ENCODE data around the gene ABCA5. TPM values are rescaled to one million over a fixed set of nuclear protein-coding genes. Genes with fewer than 3 reads are reported as not detected.

The ABCA5 gene
- total RNA-seq, result 10 to 100 TPM in 7 of 8 experiments, 1 to 10 TPM in 1; 7.3 to 60.2 (median 27.0) TPM

- ATAC-seq (replicated peaks in 6 of 8), result peak; percentile 90 to 97 (median 96)
- Histone ChIP-seq H3K27ac (peak within 1 kb of the TSS; percentile 71 to 73), H3K4me3 (peak within 1 kb of the TSS; percentile 51 to 67 (median 55)), H3K4me1 (replicated peaks in 1 of 2) (peaks cover 16% of the 10 kb centered on the region in 2 donors)
- in situ Hi-C loops (cut with MboI; ENCODE audit: low pct_unique_long_range_greater_than_20kb in 2 of 9, low sequenced_read_pairs in 9 of 9, unreplicated experiment in 9 of 9), result loop anchor here in 2 of 9 experiments (25.0 kb wide), 1 partner anchor 185 kb away; no protein-coding TSS in a partner anchor
- WGBS, 10 experiments, result 0 to 83% (median 25%) methylated on average over 2 to 21 of the region's 74 CpGs; no CpG with 5 or more reads in 4 of the 10 experiments
Measured at GRCh38 chr17:69327060-69327831, at the start of gene ABCA5. ABCA5 (minus strand) TSS chr17:69327133; CDS start chr17:69314415, 12,718 bp downstream.

GRCh38 chr17:69375229-69375628, 48.3 kb upstream of the ABCA5 start:
- in situ Hi-C loops (cut with MboI; ENCODE audit: low pct_unique_long_range_greater_than_20kb in 2 of 9, low sequenced_read_pairs in 9 of 9, unreplicated experiment in 9 of 9), result no loop called here
- Histone ChIP-seq H3K4me1 (replicated peaks in 1 of 2) (no peaks in the 10 kb centered on the region), H3K4me3 (no peak overlapping the region), H3K27ac (no peak overlapping the region)
- ATAC-seq (replicated peaks in 6 of 8), result no peak
- 50 to 94% (median 91%) methylated on average over 2 of the region's 2 CpGs; no CpG with 5 or more reads in 2 of the 10 experiments for WGBS, 10 experiments

- in situ Hi-C loops (cut with MboI; ENCODE audit: low pct_unique_long_range_greater_than_20kb in 2 of 9, low sequenced_read_pairs in 9 of 9, unreplicated experiment in 9 of 9), result loop anchor here in 1 of 9 experiments (25.0 kb wide), 1 partner anchor 789 kb away; the partner anchor contains the start of gene KCNJ2
- no peak for ATAC-seq (replicated peaks in 6 of 8)
Measured at GRCh38 chr17:69373069-69373468, 46.1 kb upstream of the ABCA5 start.

GRCh38 chr17:69367298-69367697, 40.4 kb upstream of the ABCA5 start:
- no peak overlapping the region for H3K4me3 ChIP-seq
- no peak overlapping the region for H3K27ac ChIP-seq
- in situ Hi-C loops (cut with MboI; ENCODE audit: low pct_unique_long_range_greater_than_20kb in 2 of 9, low sequenced_read_pairs in 9 of 9, unreplicated experiment in 9 of 9), result loop anchor here in 1 of 9 experiments (25.0 kb wide), 1 partner anchor 795 kb away; the partner anchor contains the start of gene KCNJ2
- H3K4me1 ChIP-seq (replicated peaks in 1 of 2), result no peaks in the 10 kb centered on the region
- peak in 3 of 8 experiments; percentile 98 for ATAC-seq (replicated peaks in 6 of 8)
- 0 to 100% (median 60%) methylated on average over 1 to 3 of the region's 3 CpGs; no CpG with 5 or more reads in 1 of the 10 experiments for WGBS, 10 experiments

More at GRCh38 chr17:69373069-69373468, 46.1 kb upstream of the ABCA5 start:
- no peak overlapping the region for H3K27ac ChIP-seq
- H3K4me3 ChIP-seq, result no peak overlapping the region
- H3K4me1 ChIP-seq (replicated peaks in 1 of 2), result no peaks in the 10 kb centered on the region
- 0 to 100% (median 61%) methylated on average over 1 to 2 of the region's 2 CpGs; no CpG with 5 or more reads in 1 of the 10 experiments for WGBS, 10 experiments

- in situ Hi-C loops (cut with MboI; ENCODE audit: low pct_unique_long_range_greater_than_20kb in 2 of 9, low sequenced_read_pairs in 9 of 9, unreplicated experiment in 9 of 9), result loop anchor here in 1 of 9 experiments (25.0 kb wide), 1 partner anchor 799 kb away; the partner anchor contains the start of gene KCNJ2
- Histone ChIP-seq H3K27ac (no peak overlapping the region), H3K4me3 (no peak overlapping the region), H3K4me1 (replicated peaks in 1 of 2) (no peaks in the 10 kb centered on the region)
- 55 to 100% (median 86%) methylated on average over 1 to 2 of the region's 2 CpGs; no CpG with 5 or more reads in 2 of the 10 experiments for WGBS, 10 experiments
- no peak for ATAC-seq (replicated peaks in 6 of 8)
Measured at GRCh38 chr17:69363488-69364210, 36.7 kb upstream of the ABCA5 start.

GRCh38 chr17:69361156-69361555, 34.2 kb upstream of the ABCA5 start:
- Histone ChIP-seq H3K4me1 (replicated peaks in 1 of 2) (no peaks in the 10 kb centered on the region), H3K4me3 (no peak overlapping the region), H3K27ac (no peak overlapping the region)
- ATAC-seq (replicated peaks in 6 of 8), result no peak
- in situ Hi-C loops (cut with MboI; ENCODE audit: low pct_unique_long_range_greater_than_20kb in 2 of 9, low sequenced_read_pairs in 9 of 9, unreplicated experiment in 9 of 9), result loop anchor here in 1 of 9 experiments (25.0 kb wide), 1 partner anchor 801 kb away; the partner anchor contains the start of gene KCNJ2

- WGBS, 10 experiments, result 37 to 100% (median 89%) methylated on average over 1 to 3 of the region's 3 CpGs; no CpG with 5 or more reads in 3 of the 10 experiments
- no peak overlapping the region for H3K27ac ChIP-seq
- H3K4me3 ChIP-seq, result no peak overlapping the region
- H3K4me1 ChIP-seq (replicated peaks in 1 of 2), result no peaks in the 10 kb centered on the region
- in situ Hi-C loops (cut with MboI; ENCODE audit: low pct_unique_long_range_greater_than_20kb in 2 of 9, low sequenced_read_pairs in 9 of 9, unreplicated experiment in 9 of 9), result loop anchor here in 1 of 9 experiments (25.0 kb wide), 1 partner anchor 803 kb away; the partner anchor contains the start of gene KCNJ2
- ATAC-seq (replicated peaks in 6 of 8), result peak in 2 of 8 experiments; percentile 38 to 46
Measured at GRCh38 chr17:69358688-69359596, 32.0 kb upstream of the ABCA5 start.

GRCh38 chr17:69357701-69358100, 30.8 kb upstream of the ABCA5 start:
- peak in 1 of 8 experiments; percentile 42 for ATAC-seq (replicated peaks in 6 of 8)
- Histone ChIP-seq H3K4me3 (no peak overlapping the region), H3K4me1 (replicated peaks in 1 of 2) (no peaks in the 10 kb centered on the region), H3K27ac (no peak overlapping the region)
- 20 to 57% (median 31%) methylated on average over 1 to 2 of the region's 2 CpGs; no CpG with 5 or more reads in 7 of the 10 experiments for WGBS, 10 experiments
- in situ Hi-C loops (cut with MboI; ENCODE audit: low pct_unique_long_range_greater_than_20kb in 2 of 9, low sequenced_read_pairs in 9 of 9, unreplicated experiment in 9 of 9), result loop anchor here in 1 of 9 experiments (25.0 kb wide), 1 partner anchor 805 kb away; the partner anchor contains the start of gene KCNJ2

- Histone ChIP-seq H3K27ac (no peak overlapping the region), H3K4me3 (no peak overlapping the region), H3K4me1 (replicated peaks in 1 of 2) (no peaks in the 10 kb centered on the region)
- in situ Hi-C loops (cut with MboI; ENCODE audit: low pct_unique_long_range_greater_than_20kb in 2 of 9, low sequenced_read_pairs in 9 of 9, unreplicated experiment in 9 of 9), result loop anchor here in 1 of 9 experiments (25.0 kb wide), 1 partner anchor 806 kb away; the partner anchor contains the start of gene KCNJ2
- no peak for ATAC-seq (replicated peaks in 6 of 8)
- WGBS, 10 experiments, result 57 to 100% (median 88%) methylated on average over 1 to 6 of the region's 7 CpGs; no CpG with 5 or more reads in 2 of the 10 experiments
Measured at GRCh38 chr17:69356625-69357024, 29.7 kb upstream of the ABCA5 start.

GRCh38 chr17:69350911-69351310, 24.0 kb upstream of the ABCA5 start:
- Histone ChIP-seq H3K27ac (no peak overlapping the region), H3K4me1 (replicated peaks in 1 of 2) (no peaks in the 10 kb centered on the region), H3K4me3 (no peak overlapping the region)
- ATAC-seq (replicated peaks in 6 of 8), result no peak
- in situ Hi-C loops (cut with MboI; ENCODE audit: low pct_unique_long_range_greater_than_20kb in 2 of 9, low sequenced_read_pairs in 9 of 9, unreplicated experiment in 9 of 9), result loop anchor here in 1 of 9 experiments (25.0 kb wide), 1 partner anchor 811 kb away; the partner anchor contains the start of gene KCNJ2
- 0 to 100% (median 86%) methylated on average over 1 to 4 of the region's 4 CpGs; no CpG with 5 or more reads in 1 of the 10 experiments for WGBS, 10 experiments

GRCh38 chr17:69348429-69348828, 21.5 kb upstream of the ABCA5 start:
- 80 to 100% (median 95%) methylated on average over 1 to 2 of the region's 2 CpGs; no CpG with 5 or more reads in 6 of the 10 experiments for WGBS, 10 experiments
- in situ Hi-C loops (cut with MboI; ENCODE audit: low pct_unique_long_range_greater_than_20kb in 2 of 9, low sequenced_read_pairs in 9 of 9, unreplicated experiment in 9 of 9), result loop anchor here in 2 of 9 experiments (25.0 kb wide), 1 partner anchor 164 kb away; no protein-coding TSS in a partner anchor
- no peak overlapping the region for H3K4me3 ChIP-seq

More at GRCh38 chr17:69348429-69348828, 21.5 kb upstream of the ABCA5 start:
- ATAC-seq (replicated peaks in 6 of 8), result no peak
- Histone ChIP-seq H3K4me1 (replicated peaks in 1 of 2) (no peaks in the 10 kb centered on the region), H3K27ac (no peak overlapping the region)

Measured in motor neuron (in vitro differentiated cells).